ENCODE measurements around the gene MTHFD1L. TPM values are rescaled to one million over a fixed set of nuclear protein-coding genes. Genes with fewer than 3 reads are reported as not detected.

MTHFD1L gene
- total RNA-seq, 2 experiments from 2014 or later = 155 to 158 TPM

GRCh38 chr6:151022492-151022891, 157.0 kb downstream of the MTHFD1L start:
- Mint-ChIP-seq H3K27ac (no peak overlapping the region), H3K4me3 (no peak overlapping the region), H3K36me3 (ENCODE audit: low read depth) (peaks cover 58% of the 10 kb centered on the region), H3K9me3 (no peaks in the 10 kb centered on the region), H3K4me1 (ENCODE audit: low read depth) (peaks cover under 1% of the 10 kb centered on the region), H3K27me3 (no peaks in the 10 kb centered on the region)
- intact Hi-C loops (cut with micrococcal nuclease) = no loop called here
- ATAC-seq (no peak), DNase-seq (no peak)
- TF ChIP-seq, protein P1, sequence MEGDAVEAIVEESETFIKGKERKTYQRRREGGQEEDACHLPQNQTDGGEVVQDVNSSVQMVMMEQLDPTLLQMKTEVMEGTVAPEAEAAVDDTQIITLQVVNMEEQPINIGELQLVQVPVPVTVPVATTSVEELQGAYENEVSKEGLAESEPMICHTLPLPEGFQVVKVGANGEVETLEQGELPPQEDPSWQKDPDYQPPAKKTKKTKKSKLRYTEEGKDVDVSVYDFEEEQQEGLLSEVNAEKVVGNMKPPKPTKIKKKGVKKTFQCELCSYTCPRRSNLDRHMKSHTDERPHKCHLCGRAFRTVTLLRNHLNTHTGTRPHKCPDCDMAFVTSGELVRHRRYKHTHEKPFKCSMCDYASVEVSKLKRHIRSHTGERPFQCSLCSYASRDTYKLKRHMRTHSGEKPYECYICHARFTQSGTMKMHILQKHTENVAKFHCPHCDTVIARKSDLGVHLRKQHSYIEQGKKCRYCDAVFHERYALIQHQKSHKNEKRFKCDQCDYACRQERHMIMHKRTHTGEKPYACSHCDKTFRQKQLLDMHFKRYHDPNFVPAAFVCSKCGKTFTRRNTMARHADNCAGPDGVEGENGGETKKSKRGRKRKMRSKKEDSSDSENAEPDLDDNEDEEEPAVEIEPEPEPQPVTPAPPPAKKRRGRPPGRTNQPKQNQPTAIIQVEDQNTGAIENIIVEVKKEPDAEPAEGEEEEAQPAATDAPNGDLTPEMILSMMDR (IDR thresholded peaks at IDR 0.05) = no peak
- ChIA-PET CTCF (interaction anchor here (1.0 to 3.3 kb wide), 3 partner anchors 8 to 312 kb away, joined by 3 to 17 read pairs (median 16); no protein-coding TSS in a partner anchor), POLR2A (no interaction called here)

- Mint-ChIP-seq H3K36me3 (ENCODE audit: low read depth) (peaks cover 65% of the 10 kb centered on the region), H3K4me1 (ENCODE audit: low read depth) (peaks cover 8% of the 10 kb centered on the region), H3K27me3 (no peaks in the 10 kb centered on the region), H3K27ac (no peak overlapping the region), H3K4me3 (no peak overlapping the region), H3K9me3 (no peaks in the 10 kb centered on the region)
- TF ChIP-seq, protein P1 (IDR thresholded peaks at IDR 0.05) = no peak
- ChIA-PET POLR2A (no interaction called here), CTCF (interaction anchor here (0.7 to 3.3 kb wide), 5 partner anchors 9 to 479 kb away, joined by 3 to 17 read pairs (median 3); no protein-coding TSS in a partner anchor)
- ATAC-seq (no peak), DNase-seq (no peak)
- intact Hi-C loops (cut with micrococcal nuclease) = no loop called here
Observed at GRCh38 chr6:151023342-151023741, 157.8 kb downstream of the MTHFD1L start.

DNA sequence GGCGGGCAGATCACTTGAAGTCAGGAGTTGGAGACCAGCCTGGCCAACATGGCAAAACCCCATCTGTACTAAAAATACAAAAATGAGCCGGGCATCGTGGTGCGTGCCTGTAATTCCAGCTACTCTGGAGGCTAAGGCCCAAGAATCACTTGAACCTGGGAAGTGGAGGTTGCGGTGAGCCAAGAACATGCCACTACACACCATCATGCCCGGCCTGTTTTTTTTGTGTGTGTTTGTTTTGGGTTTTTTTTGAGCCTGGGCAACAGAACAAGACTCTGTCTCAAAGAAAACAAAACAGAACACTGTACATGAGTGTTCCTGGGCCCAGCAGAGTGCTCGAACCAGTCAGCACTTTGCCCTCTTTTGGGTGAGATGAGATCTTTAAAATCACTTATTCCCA, 159.1 kb downstream of the MTHFD1L start:
- no peaks in the 10 kb centered on the region for H3K27me3 Mint-ChIP-seq
- H3K4me1 Mint-ChIP-seq (ENCODE audit: low read depth) = peaks cover 11% of the 10 kb centered on the region
- POLR2A ChIA-PET = interaction anchor here (0.6 to 0.7 kb wide), 2 partner anchors 152 to 218 kb away, joined by 3 to 7 read pairs; no protein-coding TSS in a partner anchor
- intact Hi-C loops (cut with micrococcal nuclease) = no loop called here
- DNase-seq (no peak), ATAC-seq (no peak)
- H3K9me3 Mint-ChIP-seq = no peaks in the 10 kb centered on the region
- peaks cover 70% of the 10 kb centered on the region for H3K36me3 Mint-ChIP-seq (ENCODE audit: low read depth)
- TF ChIP-seq, protein P1 (IDR thresholded peaks at IDR 0.05) = no peak
- CTCF ChIA-PET = interaction anchor here (1.1 to 3.3 kb wide), 2 partner anchors 10 to 300 kb away, joined by 4 to 16 read pairs; no protein-coding TSS in a partner anchor
- H3K27ac Mint-ChIP-seq = no peak overlapping the region
- no peak overlapping the region for H3K4me3 Mint-ChIP-seq

GRCh38 chr6:151025076-151025475, 159.6 kb downstream of the MTHFD1L start:
- H3K4me1 Mint-ChIP-seq (ENCODE audit: low read depth) = peaks cover 11% of the 10 kb centered on the region
- ChIA-PET CTCF (interaction anchor here (1.1 to 3.3 kb wide), 2 partner anchors 11 to 299 kb away, joined by 4 to 16 read pairs; no protein-coding TSS in a partner anchor), POLR2A (interaction anchor here (0.6 kb wide), 1 partner anchor 152 kb away, joined by 3 read pairs; no protein-coding TSS in a partner anchor)
- intact Hi-C loops (cut with micrococcal nuclease) = no loop called here
- H3K4me3 Mint-ChIP-seq = no peak overlapping the region
- no peak for DNase-seq
- H3K36me3 Mint-ChIP-seq (ENCODE audit: low read depth) = peaks cover 72% of the 10 kb centered on the region
- ATAC-seq = no peak
- TF ChIP-seq, protein P1 (IDR thresholded peaks at IDR 0.05) = no peak
- H3K9me3 Mint-ChIP-seq = no peaks in the 10 kb centered on the region
- no peak overlapping the region for H3K27ac Mint-ChIP-seq
- H3K27me3 Mint-ChIP-seq = no peaks in the 10 kb centered on the region

GRCh38 chr6:151026041-151026663, 160.7 kb downstream of the MTHFD1L start:
- Mint-ChIP-seq H3K36me3 (ENCODE audit: low read depth) (peaks cover 69% of the 10 kb centered on the region), H3K9me3 (no peaks in the 10 kb centered on the region), H3K4me1 (ENCODE audit: low read depth) (peaks cover 11% of the 10 kb centered on the region), H3K27ac (no peak overlapping the region), H3K4me3 (no peak overlapping the region), H3K27me3 (no peaks in the 10 kb centered on the region)
- ChIA-PET POLR2A (no interaction called here), CTCF (interaction anchor here (0.7 to 3.4 kb wide), 5 partner anchors 9 to 299 kb away, joined by 3 to 18 read pairs (median 4); no protein-coding TSS in a partner anchor)
- DNase-seq = no peak
- intact Hi-C loops (cut with micrococcal nuclease) = no loop called here
- TF ChIP-seq, protein P1 (IDR thresholded peaks at IDR 0.05) = no peak
- no peak for ATAC-seq

Measured in activated CD8-positive, alpha-beta T cell treated with anti-CD3 and anti-CD28 coated beads for 36 hours (primary cell).